Bronchial epithelial cell (primary cell): ENCODE measurements around the gene FOXRED2. TPM values are rescaled to one million over a fixed set of nuclear protein-coding genes. Genes with fewer than 3 reads are reported as not detected.

Source experiments
- DNase-seq: peaks from one replicate; pipeline ENCODE4 v3.0.0-alpha.2; 2010; ENCODE audit warnings: low read depth
- FAIRE-seq: peaks from 2 replicates; lab custom pipeline; 2011; peaks lifted over from hg19 to GRCh38; lab: Jason Lieb, UNC
- H3K27me3 ChIP-seq: 2 replicates; pipeline ENCODE4 v1.5.1; 2011; ENCODE audit warnings: low read length; ENCODE audit not compliant: control insufficient read depth, insufficient read depth
- H3K36me3 ChIP-seq: 2 replicates; pipeline ENCODE4 v1.5.1; 2011; ENCODE audit warnings: low read length; ENCODE audit not compliant: control insufficient read depth, insufficient read depth
- H3K4me3 ChIP-seq: 2 replicates; pipeline ENCODE4 v1.5.1; 2011; ENCODE audit warnings: mild to moderate bottlenecking, low read depth, low read length, control low read depth
- CTCF ChIP-seq: IDR thresholded peaks from 2 replicates; pipeline ENCODE4 v1.5.1; 2011; ENCODE audit warnings: mild to moderate bottlenecking, moderate library complexity, low read length, control low read depth, inconsistent platforms; ENCODE audit not compliant: insufficient read depth, severe bottlenecking
- total RNA-seq: library from RNA; depleted of rRNA; stranded (reverse); fragments of >200 nt; gene quantifications from 2 replicates; pipeline ENCODE4 v1.2.1, GENCODE V29; 2014

Gene FOXRED2
- total RNA-seq, 1 donor from 2014 or later = 1.6 TPM

- DNase-seq (peak; percentile 89), FAIRE-seq (no peak)
- no peak for TF ChIP-seq CTCF
- Histone ChIP-seq H3K36me3 (peaks cover 13% of the 10 kb centered on the region), H3K27me3 (no peaks in the 10 kb centered on the region), H3K4me3 (peak within 1 kb of the TSS; percentile 78)
Observed at GRCh38 chr22:36481393-36482168, 25.3 kb downstream of the FOXRED2 start, which contains the start of gene TXN2. TSS of gene TXN2 (minus strand) at chr22:36481640. CDS start at chr22:36480837, 803 bp downstream.

DNA sequence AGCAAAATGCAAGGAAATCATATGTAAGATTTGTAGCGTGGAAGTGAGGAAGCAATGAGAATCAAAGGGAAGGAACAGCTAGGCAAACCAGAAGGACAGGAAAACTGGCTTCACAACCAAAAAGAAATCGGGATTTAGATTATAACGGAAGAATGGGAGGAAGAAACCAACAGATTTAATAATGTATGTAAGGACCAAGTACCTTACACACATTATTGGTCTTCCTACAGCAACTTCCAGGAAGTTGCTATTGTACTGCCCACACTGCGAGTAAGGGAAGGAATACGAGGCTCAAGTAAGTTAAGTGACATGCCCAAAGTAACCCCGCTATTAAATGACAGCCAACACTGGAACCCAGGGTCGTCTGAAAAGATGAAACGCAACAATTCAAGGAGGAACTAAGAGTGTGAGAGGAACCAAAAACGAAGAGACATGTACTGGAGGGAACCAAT, 25.9 kb downstream of the FOXRED2 start:
- H3K4me3 ChIP-seq = peak overlapping the region; percentile 78
- H3K27me3 ChIP-seq = no peaks in the 10 kb centered on the region
- FAIRE-seq (no peak), DNase-seq (no peak)
- TF ChIP-seq CTCF = no peak
- peaks cover 15% of the 10 kb centered on the region for H3K36me3 ChIP-seq

DNA sequence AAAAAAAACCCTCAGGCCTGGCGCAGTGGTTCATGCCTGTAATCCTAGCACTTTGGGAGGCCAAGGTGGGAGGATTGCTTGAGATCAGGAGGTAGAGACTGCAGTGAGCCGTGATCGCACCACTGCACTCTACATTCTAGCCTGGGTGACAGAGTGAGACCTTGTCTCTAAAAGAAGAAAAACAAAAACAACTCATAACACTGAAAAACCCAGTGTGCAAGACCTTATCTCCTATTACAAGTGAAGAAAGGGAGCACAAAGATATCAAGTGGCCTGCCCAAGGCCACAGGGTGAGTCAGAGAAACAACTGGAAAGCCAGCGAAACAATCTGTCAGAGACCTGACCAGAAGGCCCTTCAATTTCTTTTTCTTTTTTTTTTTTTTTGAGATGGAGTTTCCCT, 27.9 kb downstream of the FOXRED2 start:
- no peak overlapping the region for H3K4me3 ChIP-seq
- TF ChIP-seq CTCF = no peak
- no peaks in the 10 kb centered on the region for H3K27me3 ChIP-seq
- peaks cover 25% of the 10 kb centered on the region for H3K36me3 ChIP-seq
- FAIRE-seq (no peak), DNase-seq (no peak)

- Histone ChIP-seq H3K36me3 (peaks cover 28% of the 10 kb centered on the region), H3K27me3 (no peaks in the 10 kb centered on the region), H3K4me3 (no peak overlapping the region)
- DNase-seq = no peak
- no peak for FAIRE-seq
- TF ChIP-seq CTCF = no peak
Observed at GRCh38 chr22:36475341-36475740, 31.5 kb downstream of the FOXRED2 start.

DNA sequence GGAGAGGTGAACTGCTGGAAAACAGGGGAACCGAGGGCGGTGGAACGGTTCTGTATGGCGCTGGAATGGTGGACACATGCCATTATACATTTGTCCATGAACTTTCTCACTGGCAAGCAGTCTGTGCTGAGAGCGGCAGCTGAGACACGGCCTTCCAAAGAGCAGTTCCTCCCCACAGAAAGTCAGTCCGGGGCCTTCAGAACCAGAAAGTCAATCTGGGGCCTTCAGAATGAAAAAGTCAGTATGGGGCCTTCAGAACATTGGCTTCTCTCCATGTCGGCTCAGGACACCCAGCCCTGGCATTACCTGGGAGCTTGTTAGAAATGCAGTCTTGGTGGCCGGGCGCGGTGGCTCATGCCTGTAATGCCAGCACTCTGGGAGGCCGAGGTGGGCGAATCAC, 34.2 kb downstream of the FOXRED2 start:
- Histone ChIP-seq H3K27me3 (no peaks in the 10 kb centered on the region), H3K4me3 (no peak overlapping the region), H3K36me3 (peaks cover 19% of the 10 kb centered on the region)
- DNase-seq (no peak), FAIRE-seq (no peak)
- TF ChIP-seq CTCF = no peak

DNA sequence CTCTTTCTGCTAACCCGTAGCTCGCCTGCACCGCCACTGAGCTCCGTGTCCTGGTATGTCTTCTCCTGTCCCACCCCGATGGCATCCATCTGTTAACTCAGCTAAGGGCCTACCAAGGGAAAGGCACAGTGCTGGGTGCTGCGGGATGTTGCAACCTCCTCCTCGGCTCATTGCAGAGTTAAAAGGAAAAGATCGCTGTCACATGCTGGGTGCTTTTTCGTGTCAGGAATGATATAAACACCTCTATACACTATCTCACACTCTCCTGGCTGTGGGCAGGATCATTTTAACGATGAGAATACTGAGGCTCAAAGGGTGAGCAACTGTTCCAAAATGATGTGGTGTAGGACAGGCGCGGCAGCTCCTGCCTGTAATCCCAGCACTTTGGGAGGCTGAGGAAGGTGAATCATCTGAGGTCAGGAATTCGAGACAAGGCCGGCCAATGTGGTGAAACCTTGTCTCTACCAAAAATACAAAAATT, 35.5 kb downstream of the FOXRED2 start:
- H3K36me3 ChIP-seq = peaks cover 15% of the 10 kb centered on the region

More for the DNA sequence above, 35.5 kb downstream of the FOXRED2 start:
- TF ChIP-seq CTCF = no peak
- FAIRE-seq = peak; percentile 75
- Histone ChIP-seq H3K4me3 (no peak overlapping the region), H3K27me3 (no peaks in the 10 kb centered on the region)
- peak; percentile 71 for DNase-seq
